SK-N-SH (cell line): Measurements from ENCODE around the gene FAP. TPM values are rescaled to one million over a fixed set of nuclear protein-coding genes. Genes with fewer than 3 reads are reported as not detected.

ENCODE experiments used
- CTCF ChIA-PET: fragments of 300-600, 350-600 bp; formaldehyde crosslinking; extraction: SDS; loops from one replicate; lab custom pipeline; 2021; lab: Yijun Ruan, JAX
- POLR2A ChIA-PET: fragments of 350-600 bp; sonication (Branson Sonifier 250); formaldehyde crosslinking; extraction: SDS; loops from one replicate; lab custom pipeline; 2020; ENCODE audit warnings: antibody characterized with exemption, inconsistent platforms; lab: Yijun Ruan, JAX
- DNase-seq: peaks from one replicate; pipeline ENCODE4 v3.0.0; 2012
- H2AFZ ChIP-seq: fragments of 200-600 bp; sonication (generic); 2 replicates; pipeline ENCODE4 v1.8.1; 2016; ENCODE audit warnings: antibody characterized with exemption, mild to moderate bottlenecking, low read depth
- H3F3A ChIP-seq: fragments of 200-600 bp; sonication (generic); replicated peaks from 2 replicates; pipeline ENCODE3; 2016; ENCODE audit warnings: antibody characterized with exemption, mild to moderate bottlenecking; ENCODE audit not compliant: insufficient read depth
- H3K27ac ChIP-seq, 2 experiments: fragments of 200-500 bp in 1 of 2; fragments of 200-600 bp in 1 of 2; sonication (Bioruptor generic) in 1 of 2; sonication (generic), shearing (Covaris generic) in 1 of 2; 2 replicates each; pipeline versions ENCODE4 v1.5.1 to v1.6.1; 2014 to 2016; ENCODE audit warnings: low read depth in 2 of 2, inconsistent platforms in 1 of 2, low read length in 1 of 2, mild to moderate bottlenecking in 1 of 2, mixed read lengths in 1 of 2
- H3K27me3 ChIP-seq: fragments of 200-600 bp; sonication (generic), shearing (Covaris generic); 2 replicates; pipeline ENCODE4 v1.6.1; 2016; ENCODE audit warnings: mixed run types; ENCODE audit not compliant: insufficient read depth
- H3K36me3 ChIP-seq, 2 experiments: fragments of 200-500 bp in 1 of 2; fragments of 200-600 bp in 1 of 2; sonication (Bioruptor generic) in 1 of 2; sonication (generic) in 1 of 2; replicated peaks in 1 of 2; 2 replicates each; pipeline versions ENCODE3 to v1.5.1; 2014 to 2016; ENCODE audit warnings: low read length in 1 of 2, mild to moderate bottlenecking in 1 of 2; ENCODE audit not compliant: insufficient read depth in 2 of 2, control insufficient read depth in 1 of 2
- H3K4me1 ChIP-seq, 2 experiments: fragments of 200-500 bp in 1 of 2; fragments of 200-600 bp in 1 of 2; sonication (Bioruptor generic) in 1 of 2; sonication (generic), shearing (Covaris generic) in 1 of 2; 2 replicates each; pipeline versions ENCODE4 v1.5.1 to v1.6.1; 2014 to 2016; ENCODE audit warnings: low read depth in 1 of 2, low read length in 1 of 2, mixed run types in 1 of 2; ENCODE audit not compliant: insufficient read depth in 2 of 2, control insufficient read depth in 1 of 2
- H3K4me2 ChIP-seq: fragments of 200-600 bp; sonication (generic), shearing (Covaris generic); 2 replicates; pipeline ENCODE4 v1.6.1; 2017; ENCODE audit warnings: mixed run types
- H3K4me3 ChIP-seq, 2 experiments: fragments of 200-500 bp in 1 of 2; fragments of 200-600 bp in 1 of 2; sonication (Bioruptor generic) in 1 of 2; sonication (generic), shearing (Covaris generic) in 1 of 2; 2 replicates each; pipeline versions ENCODE4 v1.5.1 to v1.8.1; 2014 to 2016; ENCODE audit warnings: low read depth in 2 of 2, inconsistent platforms in 1 of 2, low read length in 1 of 2, mild to moderate bottlenecking in 1 of 2, mixed read lengths in 1 of 2, moderate library complexity in 1 of 2
- H3K79me2 ChIP-seq: fragments of 200-600 bp; sonication (generic); 2 replicates; pipeline ENCODE4 v1.8.1; 2017; ENCODE audit warnings: mild to moderate bottlenecking; ENCODE audit not compliant: insufficient read depth
- H3K9ac ChIP-seq: fragments of 200-600 bp; sonication (generic); 2 replicates; pipeline ENCODE4 v1.6.1; 2017; ENCODE audit warnings: mixed run types
- H3K9me2 ChIP-seq: fragments of 200-600 bp; sonication (generic); 2 replicates; pipeline ENCODE4 v1.6.1; 2017; ENCODE audit warnings: mixed run types
- H3K9me3 ChIP-seq: fragments of 200-600 bp; sonication (generic); 2 replicates; pipeline ENCODE4 v1.6.1; 2017; ENCODE audit warnings: mixed run types, mild to moderate bottlenecking, moderate library complexity
- H4K20me1 ChIP-seq: fragments of 200-600 bp; sonication (generic); 2 replicates; pipeline ENCODE4 v1.6.1; 2017; ENCODE audit warnings: mild to moderate bottlenecking, mixed run types; ENCODE audit not compliant: insufficient read depth
- CTCF ChIP-seq: fragments of 200-600 bp; sonication (generic); IDR thresholded peaks from 2 replicates; pipeline ENCODE4 v1.6.1; 2017; ENCODE audit warnings: antibody characterized with exemption, mild to moderate bottlenecking, moderate library complexity
- EZH2phosphoT487 ChIP-seq: fragments of 200-600 bp; sonication (generic); IDR thresholded peaks from 2 replicates; pipeline ENCODE4 v1.6.1; 2017; ENCODE audit warnings: low read depth, mixed run types, mild to moderate bottlenecking, antibody characterized with exemption, moderate library complexity, borderline replicate concordance
- FOSL2 ChIP-seq: IDR thresholded peaks from 2 replicates; pipeline ENCODE4 v1.4.0; 2012; ENCODE audit warnings: low read depth, mild to moderate bottlenecking, moderate library complexity, borderline replicate concordance
- IRF3 ChIP-seq: fragments of 150-350 bp; IDR thresholded peaks from 2 replicates; pipeline ENCODE4 v1.6.1; 2016; ENCODE audit warnings: mild to moderate bottlenecking, low read depth, low read length
- MEF2A ChIP-seq: IDR thresholded peaks from 2 replicates; pipeline ENCODE4 v1.4.0; 2012; ENCODE audit warnings: low read depth, borderline replicate concordance
- MXI1 ChIP-seq: IDR thresholded peaks from 2 replicates; pipeline ENCODE4 v1.6.1; 2012; ENCODE audit warnings: mild to moderate bottlenecking, low read depth, low read length, improper control_type of control experiment
- NFIC ChIP-seq: IDR thresholded peaks from 2 replicates; pipeline ENCODE4 v1.4.0; 2012; ENCODE audit warnings: borderline replicate concordance
- POLR2AphosphoS5 ChIP-seq: IDR thresholded peaks from 2 replicates; pipeline ENCODE4 v1.6.1; 2012; ENCODE audit warnings: low read depth, low read length
- RAD21 ChIP-seq: IDR thresholded peaks from 2 replicates; pipeline ENCODE4 v1.6.1; 2012; ENCODE audit warnings: mild to moderate bottlenecking, low read length
- RXRA ChIP-seq: IDR thresholded peaks from 2 replicates; pipeline ENCODE4 v1.4.0; 2012; ENCODE audit warnings: low read depth, mild to moderate bottlenecking, borderline replicate concordance
- SMC3 ChIP-seq: IDR thresholded peaks from 2 replicates; pipeline ENCODE4 v1.6.1; 2012; ENCODE audit warnings: low read depth, low read length, improper control_type of control experiment
- TAF1 ChIP-seq: IDR thresholded peaks from 2 replicates; pipeline ENCODE4 v1.6.1; 2012; ENCODE audit warnings: low read depth, mild to moderate bottlenecking, low read length, moderate library complexity, borderline replicate concordance
- TCF12 ChIP-seq: IDR thresholded peaks from 2 replicates; pipeline ENCODE4 v1.4.0; 2012
- TEAD4 ChIP-seq: IDR thresholded peaks from 2 replicates; pipeline ENCODE4 v1.4.0; 2012; ENCODE audit warnings: mild to moderate bottlenecking, borderline replicate concordance; ENCODE audit not compliant: insufficient read depth
- YY1 ChIP-seq: IDR thresholded peaks from 2 replicates; pipeline ENCODE4 v1.4.0; 2012; ENCODE audit warnings: low read depth, mild to moderate bottlenecking
- WGBS: methylation state at CpG from one replicate; pipeline ENCODE4 v1.1.6; 2017; ENCODE audit warnings: low lambda C conversion rate; 5-methylcytosine and 5-hydroxymethylcytosine counted together
- polyA plus RNA-seq, 3 experiments: library from polyadenylated mRNA; depleted of rRNA; stranded (reverse); fragments of >200 nt; gene quantifications; 2 replicates each; pipeline ENCODE4 v1.2.3, GENCODE V29; 2012
- TF ChIP-seq, protein P1 (sequence below): IDR thresholded peaks from 2 replicates; pipeline ENCODE4 v1.4.0; 2012; ENCODE audit warnings: low read depth, borderline replicate concordance
- TF ChIP-seq, protein P2 (sequence below): fragments of 150-350 bp; IDR thresholded peaks from 2 replicates; pipeline ENCODE4 v1.6.1; 2017; ENCODE audit warnings: antibody characterized with exemption, low read length, low read depth, borderline replicate concordance

Gene FAP
- polyA plus RNA-seq, 1 of the 3 experiments (the other 2 are of a cell fraction): 36.9 TPM

DNA sequence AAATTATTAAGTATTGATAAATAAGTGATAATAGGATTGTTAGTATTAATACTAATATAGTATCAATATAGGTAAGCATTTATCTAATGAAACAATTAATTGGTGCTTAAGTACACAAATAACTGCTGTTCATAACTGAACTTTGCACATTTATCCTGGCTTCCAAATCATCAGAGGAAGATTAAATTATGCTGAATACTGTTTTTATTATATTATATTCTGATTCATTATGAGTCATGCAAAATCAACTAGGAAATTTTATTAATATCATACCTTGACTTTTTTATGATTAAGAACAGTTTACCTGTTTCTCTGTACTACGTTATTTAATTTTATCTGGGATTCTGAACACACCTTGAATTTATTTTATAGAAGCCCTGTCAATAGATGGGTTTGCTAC, 42.6 kb downstream of the FAP start:
- Histone ChIP-seq H3K79me2 (no peaks in the 10 kb centered on the region), H3F3A (peaks cover 23% of the 10 kb centered on the region), H3K9ac (no peak overlapping the region), H3K4me2 (no peak overlapping the region), H3K4me3 (no peak overlapping the region), H3K27ac (no peak overlapping the region), H3K36me3 (peaks cover 46 to 54% of the 10 kb centered on the region in 2 experiments)
- ChIA-PET POLR2A (no interaction called here), CTCF (no interaction called here)
- 44% methylated on average over 1 of the region's 1 CpG for WGBS
- TF ChIP-seq, protein P1, sequence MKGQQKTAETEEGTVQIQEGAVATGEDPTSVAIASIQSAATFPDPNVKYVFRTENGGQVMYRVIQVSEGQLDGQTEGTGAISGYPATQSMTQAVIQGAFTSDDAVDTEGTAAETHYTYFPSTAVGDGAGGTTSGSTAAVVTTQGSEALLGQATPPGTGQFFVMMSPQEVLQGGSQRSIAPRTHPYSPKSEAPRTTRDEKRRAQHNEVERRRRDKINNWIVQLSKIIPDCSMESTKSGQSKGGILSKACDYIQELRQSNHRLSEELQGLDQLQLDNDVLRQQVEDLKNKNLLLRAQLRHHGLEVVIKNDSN: no peak
- peak; percentile 9; the same call in 1 of the 2 replicates for TF ChIP-seq FOSL2
- TF ChIP-seq, all 33 proteins: peak for 1
- Histone ChIP-seq H3K9me3 (no peaks in the 10 kb centered on the region), H3K9me2 (no peaks in the 10 kb centered on the region), H4K20me1 (peaks cover 3% of the 10 kb centered on the region), H3K27me3 (no peaks in the 10 kb centered on the region), H2AFZ (no peak overlapping the region), H3K4me1 (peaks cover 0 to 15% of the 10 kb centered on the region in 2 experiments; a peak in 1 of 4 replicates)
- no peak for DNase-seq

DNA sequence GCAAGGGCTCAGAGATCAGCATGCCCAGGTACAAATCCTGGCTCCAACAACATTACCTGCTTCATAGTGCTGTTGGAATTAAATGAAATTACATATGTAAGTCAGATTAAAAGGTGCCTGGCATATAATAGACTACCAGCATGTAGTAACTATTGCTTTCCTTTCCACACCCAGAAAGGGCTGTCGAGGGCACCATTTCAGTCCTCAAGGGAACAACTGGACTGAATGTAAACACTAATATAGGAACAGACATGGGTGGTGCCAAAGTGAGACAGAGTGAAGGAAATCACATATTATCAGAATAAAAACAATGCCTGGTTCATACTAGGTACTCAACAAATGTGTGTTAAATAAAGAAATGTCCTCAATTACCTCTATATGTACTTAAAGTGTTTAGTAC, 43.3 kb downstream of the FAP start:
- H3K9me2 ChIP-seq: no peaks in the 10 kb centered on the region
- peaks cover 0 to 15% of the 10 kb centered on the region in 2 experiments; a peak in 1 of 4 replicates for H3K4me1 ChIP-seq
- no peak overlapping the region for H3K27ac ChIP-seq
- POLR2A ChIA-PET: no interaction called here
- H3K9me3 ChIP-seq: no peaks in the 10 kb centered on the region
- H4K20me1 ChIP-seq: peaks cover 3% of the 10 kb centered on the region
- no peak overlapping the region for H3K9ac ChIP-seq
- WGBS: 69% methylated on average over 1 of the region's 1 CpG
- no peak for TF ChIP-seq RXRA
- no peak for TF ChIP-seq SMC3
- no peak for TF ChIP-seq POLR2AphosphoS5
- no peak for TF ChIP-seq FOSL2
- TF ChIP-seq MXI1: no peak
- no peak for TF ChIP-seq IRF3
- TF ChIP-seq, protein P2, sequence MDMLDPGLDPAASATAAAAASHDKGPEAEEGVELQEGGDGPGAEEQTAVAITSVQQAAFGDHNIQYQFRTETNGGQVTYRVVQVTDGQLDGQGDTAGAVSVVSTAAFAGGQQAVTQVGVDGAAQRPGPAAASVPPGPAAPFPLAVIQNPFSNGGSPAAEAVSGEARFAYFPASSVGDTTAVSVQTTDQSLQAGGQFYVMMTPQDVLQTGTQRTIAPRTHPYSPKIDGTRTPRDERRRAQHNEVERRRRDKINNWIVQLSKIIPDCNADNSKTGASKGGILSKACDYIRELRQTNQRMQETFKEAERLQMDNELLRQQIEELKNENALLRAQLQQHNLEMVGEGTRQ: no peak
- no peak for TF ChIP-seq TCF12
- TF ChIP-seq TEAD4: no peak
- no peak for TF ChIP-seq NFIC
- TF ChIP-seq, protein P1: no peak
- TF ChIP-seq YY1: no peak
- TF ChIP-seq RAD21: no peak
- TF ChIP-seq MEF2A: no peak
- TF ChIP-seq TAF1: no peak
- TF ChIP-seq EZH2phosphoT487: no peak
- no peak for TF ChIP-seq CTCF
- CTCF ChIA-PET: no interaction called here
- no peaks in the 10 kb centered on the region for H3K27me3 ChIP-seq
- no peaks in the 10 kb centered on the region for H3K79me2 ChIP-seq
- no peak overlapping the region for H2AFZ ChIP-seq
- H3K4me3 ChIP-seq: no peak overlapping the region
- no peak overlapping the region for H3K4me2 ChIP-seq
- no peak for DNase-seq
- peaks cover 46 to 56% of the 10 kb centered on the region in 2 experiments for H3K36me3 ChIP-seq
- peaks cover 23% of the 10 kb centered on the region for H3F3A ChIP-seq
